ENCODE measurements around the gene VAX1. TPM values are rescaled to one million over a fixed set of nuclear protein-coding genes. Genes with fewer than 3 reads are reported as not detected.

Gene VAX1
- total RNA-seq, 1 donor from 2014 or later = not detected

DNA sequence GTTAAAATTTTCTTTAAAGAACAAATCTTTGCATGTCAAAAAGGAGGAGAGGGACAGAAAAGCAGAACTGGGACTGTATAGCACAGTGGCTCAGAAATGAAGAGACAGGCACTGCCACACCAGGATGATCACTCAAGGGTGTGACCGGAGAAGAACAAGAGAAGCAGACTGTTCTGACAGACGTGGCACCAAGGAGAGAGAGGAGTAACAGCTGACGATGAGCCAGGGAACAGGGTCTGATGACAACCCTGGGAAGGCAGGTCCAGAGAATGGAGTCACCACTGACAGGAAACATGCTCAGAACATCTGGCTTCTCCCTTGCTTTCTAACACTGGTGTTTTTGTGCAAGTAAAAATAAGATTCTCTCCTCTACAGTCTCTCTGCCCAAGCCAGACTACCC, 14.6 kb upstream of the VAX1 start:
- DNase-seq (ENCODE audit: low spot score) = no peak
- peaks cover 61% of the 10 kb centered on the region for H3K27me3 Mint-ChIP-seq (ENCODE audit: low read depth)
- TF ChIP-seq, protein P1, sequence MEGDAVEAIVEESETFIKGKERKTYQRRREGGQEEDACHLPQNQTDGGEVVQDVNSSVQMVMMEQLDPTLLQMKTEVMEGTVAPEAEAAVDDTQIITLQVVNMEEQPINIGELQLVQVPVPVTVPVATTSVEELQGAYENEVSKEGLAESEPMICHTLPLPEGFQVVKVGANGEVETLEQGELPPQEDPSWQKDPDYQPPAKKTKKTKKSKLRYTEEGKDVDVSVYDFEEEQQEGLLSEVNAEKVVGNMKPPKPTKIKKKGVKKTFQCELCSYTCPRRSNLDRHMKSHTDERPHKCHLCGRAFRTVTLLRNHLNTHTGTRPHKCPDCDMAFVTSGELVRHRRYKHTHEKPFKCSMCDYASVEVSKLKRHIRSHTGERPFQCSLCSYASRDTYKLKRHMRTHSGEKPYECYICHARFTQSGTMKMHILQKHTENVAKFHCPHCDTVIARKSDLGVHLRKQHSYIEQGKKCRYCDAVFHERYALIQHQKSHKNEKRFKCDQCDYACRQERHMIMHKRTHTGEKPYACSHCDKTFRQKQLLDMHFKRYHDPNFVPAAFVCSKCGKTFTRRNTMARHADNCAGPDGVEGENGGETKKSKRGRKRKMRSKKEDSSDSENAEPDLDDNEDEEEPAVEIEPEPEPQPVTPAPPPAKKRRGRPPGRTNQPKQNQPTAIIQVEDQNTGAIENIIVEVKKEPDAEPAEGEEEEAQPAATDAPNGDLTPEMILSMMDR (IDR thresholded peaks at IDR 0.05) = no peak
- no peak overlapping the region for H3K4me3 Mint-ChIP-seq (ENCODE audit: unreplicated experiment)
- H3K27ac Mint-ChIP-seq (ENCODE audit: unreplicated experiment) = no peak overlapping the region
- H3K36me3 Mint-ChIP-seq (ENCODE audit: low read depth) = no peaks in the 10 kb centered on the region
- H3K4me1 Mint-ChIP-seq (ENCODE audit: low read depth) = no peaks in the 10 kb centered on the region
- no peaks in the 10 kb centered on the region for H3K9me3 Mint-ChIP-seq (ENCODE audit: low read depth)

DNA sequence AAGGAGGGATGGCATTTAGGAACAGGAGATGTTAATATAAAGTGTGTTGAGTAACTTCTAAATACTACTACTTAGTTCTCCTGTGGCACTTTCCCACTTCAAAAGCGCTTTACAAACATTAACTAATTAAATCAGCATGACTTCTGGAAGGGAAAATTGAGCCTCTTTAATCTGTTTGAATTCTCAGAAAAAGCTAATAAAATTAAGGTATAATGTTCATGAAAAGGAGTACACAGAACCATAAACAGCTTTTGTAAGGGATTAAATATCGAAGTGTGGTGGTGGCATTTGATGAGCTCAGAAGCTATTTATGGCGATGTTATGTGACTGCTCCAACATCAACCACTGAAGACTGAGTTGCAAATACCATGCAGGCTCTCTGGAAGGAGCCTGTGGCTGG, 10.2 kb upstream of the VAX1 start:
- no peak overlapping the region for H3K27ac Mint-ChIP-seq (ENCODE audit: unreplicated experiment)
- H3K4me3 Mint-ChIP-seq (ENCODE audit: unreplicated experiment) = no peak overlapping the region
- no peak for DNase-seq (ENCODE audit: low spot score)
- no peaks in the 10 kb centered on the region for H3K36me3 Mint-ChIP-seq (ENCODE audit: low read depth)
- peaks cover 10% of the 10 kb centered on the region for H3K9me3 Mint-ChIP-seq (ENCODE audit: low read depth)
- H3K27me3 Mint-ChIP-seq (ENCODE audit: low read depth) = peaks cover 58% of the 10 kb centered on the region
- H3K4me1 Mint-ChIP-seq (ENCODE audit: low read depth) = no peaks in the 10 kb centered on the region
- TF ChIP-seq, protein P1 (IDR thresholded peaks at IDR 0.05) = no peak

DNA sequence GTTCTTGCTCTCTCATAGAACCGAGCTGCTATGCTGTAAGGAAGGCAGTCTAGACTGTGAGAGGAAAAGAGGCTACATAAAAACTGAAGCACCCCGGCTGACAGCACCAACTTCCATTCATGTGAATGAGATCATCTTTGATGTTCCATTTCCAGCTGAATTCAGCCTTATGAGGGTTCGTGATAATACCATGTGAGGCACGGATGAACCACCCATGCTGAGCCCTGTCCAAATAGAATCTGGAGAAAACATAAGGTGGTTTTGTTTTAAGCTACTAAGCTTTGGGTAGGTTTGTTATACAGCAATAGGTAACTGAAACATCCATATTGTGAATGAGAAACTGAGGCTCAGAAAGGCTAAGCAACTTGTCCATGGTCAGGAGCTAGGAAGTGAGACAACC, 6.9 kb upstream of the VAX1 start:
- Mint-ChIP-seq H3K27ac (ENCODE audit: unreplicated experiment) (no peak overlapping the region), H3K27me3 (ENCODE audit: low read depth) (peaks cover 69% of the 10 kb centered on the region), H3K36me3 (ENCODE audit: low read depth) (no peaks in the 10 kb centered on the region), H3K9me3 (ENCODE audit: low read depth) (peaks cover 10% of the 10 kb centered on the region), H3K4me3 (ENCODE audit: unreplicated experiment) (no peak overlapping the region), H3K4me1 (ENCODE audit: low read depth) (no peaks in the 10 kb centered on the region)
- TF ChIP-seq, protein P1 (IDR thresholded peaks at IDR 0.05) = no peak
- no peak for DNase-seq (ENCODE audit: low spot score)

DNA sequence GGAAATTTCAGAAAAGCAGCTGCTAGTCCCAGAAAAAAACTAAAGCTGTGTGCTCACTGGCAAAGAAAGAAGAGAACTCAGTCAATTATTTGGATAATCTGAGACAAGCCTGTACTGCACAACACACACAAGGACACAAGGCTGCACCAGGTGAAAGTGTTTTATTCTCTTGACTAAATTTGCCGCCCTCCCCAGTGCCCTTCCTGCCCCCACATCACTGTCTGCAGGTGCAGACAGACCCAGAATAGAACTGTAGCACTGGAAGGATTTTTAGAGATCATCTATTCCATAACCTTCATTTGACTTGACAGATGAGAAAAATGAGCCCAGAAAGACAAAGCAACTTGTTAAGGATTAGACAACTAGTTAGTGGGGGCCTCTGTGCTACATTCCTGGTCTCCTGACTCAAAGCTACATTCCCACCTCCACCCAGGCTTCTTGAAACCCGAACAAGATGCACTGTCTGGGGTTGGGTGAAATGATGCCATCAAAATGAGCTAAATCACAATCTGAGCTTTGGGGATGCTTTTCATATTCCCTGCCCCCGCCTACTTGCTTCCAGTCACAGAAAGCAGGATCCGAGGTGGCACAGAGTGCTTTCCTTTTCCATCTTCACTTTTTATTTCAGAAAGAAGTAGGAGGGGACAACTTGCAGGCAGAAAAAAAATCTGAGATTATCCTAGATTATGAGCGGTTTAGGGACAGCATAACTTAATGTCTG, 5.2 kb upstream of the VAX1 start:
- Mint-ChIP-seq H3K27ac (ENCODE audit: unreplicated experiment) (no peak overlapping the region), H3K4me1 (ENCODE audit: low read depth) (peaks cover 9% of the 10 kb centered on the region), H3K9me3 (ENCODE audit: low read depth) (peaks cover 10% of the 10 kb centered on the region), H3K36me3 (ENCODE audit: low read depth) (no peaks in the 10 kb centered on the region), H3K4me3 (ENCODE audit: unreplicated experiment) (no peak overlapping the region), H3K27me3 (ENCODE audit: low read depth) (peaks cover 73% of the 10 kb centered on the region)
- TF ChIP-seq, protein P1 (IDR thresholded peaks at IDR 0.05) = no peak
- DNase-seq (ENCODE audit: low spot score) = no peak

DNA sequence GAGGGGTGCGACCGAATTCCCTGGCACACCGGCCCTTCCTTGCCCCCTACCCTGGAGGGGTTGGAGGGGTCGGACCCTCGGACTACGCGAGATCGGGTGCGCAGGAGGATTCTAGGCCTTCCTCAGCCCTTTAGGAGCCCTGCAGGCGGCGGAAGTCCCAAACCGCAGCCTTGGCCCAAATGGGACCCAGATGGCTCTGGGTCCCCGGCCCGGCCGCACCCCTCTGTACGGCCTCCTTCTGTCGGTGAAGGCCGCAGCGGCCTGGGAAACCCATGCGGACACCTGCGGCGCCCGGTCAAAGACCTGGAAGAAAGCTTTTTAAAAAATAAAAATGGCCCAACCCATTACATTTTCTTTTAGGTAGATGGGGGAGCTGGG, 2.4 kb upstream of the VAX1 start:
- TF ChIP-seq, protein P1 (IDR thresholded peaks at IDR 0.05) = no peak
- Mint-ChIP-seq H3K9me3 (ENCODE audit: low read depth) (peaks cover 10% of the 10 kb centered on the region), H3K4me3 (ENCODE audit: unreplicated experiment) (no peak overlapping the region), H3K27ac (ENCODE audit: unreplicated experiment) (no peak overlapping the region), H3K27me3 (ENCODE audit: low read depth) (peaks cover 65% of the 10 kb centered on the region), H3K36me3 (ENCODE audit: low read depth) (peaks cover under 1% of the 10 kb centered on the region), H3K4me1 (ENCODE audit: low read depth) (peaks cover 20% of the 10 kb centered on the region)
- no peak for DNase-seq (ENCODE audit: low spot score)

Data from chondrocyte (in vitro differentiated cells).